AG04449 (cell line): Measurements from ENCODE around the gene PHLDB1.
"Not testable (repeated sequence)": the region's sequence is repeated elsewhere in the genome, so short reads cannot be mapped to it uniquely, and the experiment has no call there.

Source experiments
- CTCF ChIA-PET: fragments of 350-600 bp; formaldehyde crosslinking; extraction: SDS; loops from one replicate; lab custom pipeline; 2021; ENCODE audit warnings: antibody characterized with exemption; lab: Yijun Ruan, JAX
- POLR2A ChIA-PET: fragments of 400-600, 350-600 bp; formaldehyde crosslinking; extraction: SDS; loops from one replicate; lab custom pipeline; 2020; ENCODE audit warnings: antibody characterized with exemption, inconsistent platforms; lab: Yijun Ruan, JAX
- DNase-seq: peaks from one replicate; pipeline ENCODE4 v3.0.0-alpha.2; 2010; ENCODE audit warnings: low read depth, low spot score
- H3K4me3 ChIP-seq: 2 replicates; pipeline ENCODE4 v1.5.1; 2011; ENCODE audit warnings: low read depth, mild to moderate bottlenecking, control low read depth, low read length
- TF ChIP-seq, protein P1 (sequence below): IDR thresholded peaks from one replicate; pipeline ENCODE4 v1.5.1; 2011; ENCODE audit warnings: mild to moderate bottlenecking, moderate library complexity, low read length, control low read depth, inconsistent platforms; ENCODE audit not compliant: insufficient read depth; ENCODE audit errors: missing control alignments

PHLDB1 gene

DNA sequence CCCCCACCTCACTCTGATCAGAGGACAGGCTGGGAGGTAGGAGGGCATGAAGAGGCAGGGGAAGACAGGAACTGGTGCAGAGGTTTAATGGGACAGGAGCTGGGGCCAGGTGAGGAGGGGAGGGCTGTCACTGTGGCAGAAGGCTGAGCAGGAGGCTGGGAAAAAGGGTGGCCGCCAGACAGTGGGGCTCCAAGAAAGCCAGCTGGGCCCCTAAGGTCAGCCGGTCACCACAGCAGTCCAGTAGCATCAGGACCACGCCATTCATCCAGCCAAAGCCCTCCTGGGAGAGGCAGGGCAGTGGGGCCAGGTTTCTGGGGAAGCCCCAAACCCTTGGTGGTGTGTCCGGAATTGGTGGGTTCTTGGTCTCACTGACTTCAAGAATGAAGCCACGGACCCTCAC, 80.5 kb downstream of the PHLDB1 start:
- ChIA-PET CTCF (interaction anchor here (1.0 to 14.4 kb wide), 6 partner anchors 9 to 270 kb away, joined by 3 to 250 read pairs (median 13); partner anchors contain the start of genes TREH and UPK2), POLR2A (interaction anchor here (0.7 kb wide), 1 partner anchor 223 kb away, joined by 3 read pairs; no protein-coding TSS in a partner anchor)
- TF ChIP-seq, protein P1, sequence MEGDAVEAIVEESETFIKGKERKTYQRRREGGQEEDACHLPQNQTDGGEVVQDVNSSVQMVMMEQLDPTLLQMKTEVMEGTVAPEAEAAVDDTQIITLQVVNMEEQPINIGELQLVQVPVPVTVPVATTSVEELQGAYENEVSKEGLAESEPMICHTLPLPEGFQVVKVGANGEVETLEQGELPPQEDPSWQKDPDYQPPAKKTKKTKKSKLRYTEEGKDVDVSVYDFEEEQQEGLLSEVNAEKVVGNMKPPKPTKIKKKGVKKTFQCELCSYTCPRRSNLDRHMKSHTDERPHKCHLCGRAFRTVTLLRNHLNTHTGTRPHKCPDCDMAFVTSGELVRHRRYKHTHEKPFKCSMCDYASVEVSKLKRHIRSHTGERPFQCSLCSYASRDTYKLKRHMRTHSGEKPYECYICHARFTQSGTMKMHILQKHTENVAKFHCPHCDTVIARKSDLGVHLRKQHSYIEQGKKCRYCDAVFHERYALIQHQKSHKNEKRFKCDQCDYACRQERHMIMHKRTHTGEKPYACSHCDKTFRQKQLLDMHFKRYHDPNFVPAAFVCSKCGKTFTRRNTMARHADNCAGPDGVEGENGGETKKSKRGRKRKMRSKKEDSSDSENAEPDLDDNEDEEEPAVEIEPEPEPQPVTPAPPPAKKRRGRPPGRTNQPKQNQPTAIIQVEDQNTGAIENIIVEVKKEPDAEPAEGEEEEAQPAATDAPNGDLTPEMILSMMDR: no peak

GRCh38 chr11:118688339-118688738, 80.9 kb downstream of the PHLDB1 start:
- POLR2A ChIA-PET: interaction anchor here (0.7 kb wide), 1 partner anchor 223 kb away, joined by 3 read pairs; no protein-coding TSS in a partner anchor
- H3K4me3 ChIP-seq, DNase-seq: not testable (repeated sequence)
- CTCF ChIA-PET: interaction anchor here (0.6 to 14.4 kb wide), 12 partner anchors 9 to 316 kb away, joined by 3 to 250 read pairs (median 4); partner anchors contain the start of genes CENATAC, TREH and UPK2

More for the DNA sequence above, 80.5 kb downstream of the PHLDB1 start:
- no peak for DNase-seq
- H3K4me3 ChIP-seq: no peak overlapping the region

DNA sequence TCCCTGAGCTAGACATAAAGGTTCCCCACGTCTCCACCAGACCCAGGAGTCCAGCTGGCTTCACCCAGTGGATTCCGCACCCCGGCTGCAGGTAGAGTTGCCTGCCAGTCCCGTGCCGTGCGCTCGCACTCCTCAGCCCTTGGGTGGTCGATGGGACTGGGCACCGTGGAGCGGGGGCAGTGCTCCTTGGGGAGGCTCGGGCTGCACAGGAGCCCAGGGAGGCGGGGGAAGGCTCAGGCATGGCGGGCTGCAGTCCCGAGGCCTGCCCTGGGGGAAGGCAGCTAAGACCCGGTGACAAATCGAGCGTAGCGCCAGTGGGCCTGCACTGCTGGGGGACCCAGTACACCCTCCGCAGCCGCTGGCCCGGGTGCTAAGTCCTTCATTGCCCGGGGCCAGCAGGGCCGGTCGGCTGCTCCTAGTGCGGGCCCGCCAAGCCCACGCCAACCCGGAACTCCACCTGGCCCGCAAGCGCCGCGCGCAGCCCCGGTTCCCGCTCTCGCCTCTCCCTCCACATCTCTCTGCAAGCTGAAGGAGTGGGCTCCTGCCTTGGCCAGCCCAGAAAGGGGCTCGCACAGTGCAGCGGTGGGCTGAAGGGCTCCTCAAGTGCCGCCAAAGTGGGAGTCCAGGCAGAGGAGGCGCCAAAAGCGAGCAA, 81.6 kb downstream of the PHLDB1 start:
- TF ChIP-seq, protein P1: no peak
- no peak for DNase-seq
- POLR2A ChIA-PET: no interaction called here
- no peak overlapping the region for H3K4me3 ChIP-seq
- CTCF ChIA-PET: interaction anchor here (0.6 to 14.4 kb wide), 44 partner anchors 9 to 369 kb away, joined by 3 to 250 read pairs (median 5); partner anchors contain the start of genes CENATAC, DDX6, TREH and UPK2

DNA sequence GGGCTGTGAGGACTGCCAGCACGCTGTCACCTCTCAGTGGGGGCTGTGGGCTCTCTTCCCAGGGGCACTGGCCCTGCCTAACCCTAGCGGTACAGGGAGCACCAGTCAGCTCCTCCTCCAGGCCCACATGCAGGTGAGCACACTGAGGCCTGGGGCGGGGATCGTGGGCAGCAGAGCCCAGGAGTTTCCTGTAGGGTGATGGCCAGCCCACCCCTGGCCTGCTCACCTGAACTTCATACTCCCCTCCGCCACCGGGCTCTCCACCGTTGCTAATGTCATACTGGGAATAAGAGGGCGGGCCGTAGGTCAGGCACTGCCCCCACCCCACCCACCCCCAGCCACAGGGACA, 82.1 kb downstream of the PHLDB1 start:
- ChIA-PET CTCF (interaction anchor here (0.8 to 14.4 kb wide), 57 partner anchors 8 to 368 kb away, joined by 3 to 250 read pairs (median 5); partner anchors contain the start of genes CENATAC, DDX6, TREH and UPK2), POLR2A (interaction anchor here (0.8 kb wide), 1 partner anchor 220 kb away, joined by 3 read pairs; no protein-coding TSS in a partner anchor)
- TF ChIP-seq, protein P1: peak; percentile 1
- H3K4me3 ChIP-seq: peak overlapping the region; percentile 4; the same call in 1 of the 2 replicates
- no peak for DNase-seq

DNA sequence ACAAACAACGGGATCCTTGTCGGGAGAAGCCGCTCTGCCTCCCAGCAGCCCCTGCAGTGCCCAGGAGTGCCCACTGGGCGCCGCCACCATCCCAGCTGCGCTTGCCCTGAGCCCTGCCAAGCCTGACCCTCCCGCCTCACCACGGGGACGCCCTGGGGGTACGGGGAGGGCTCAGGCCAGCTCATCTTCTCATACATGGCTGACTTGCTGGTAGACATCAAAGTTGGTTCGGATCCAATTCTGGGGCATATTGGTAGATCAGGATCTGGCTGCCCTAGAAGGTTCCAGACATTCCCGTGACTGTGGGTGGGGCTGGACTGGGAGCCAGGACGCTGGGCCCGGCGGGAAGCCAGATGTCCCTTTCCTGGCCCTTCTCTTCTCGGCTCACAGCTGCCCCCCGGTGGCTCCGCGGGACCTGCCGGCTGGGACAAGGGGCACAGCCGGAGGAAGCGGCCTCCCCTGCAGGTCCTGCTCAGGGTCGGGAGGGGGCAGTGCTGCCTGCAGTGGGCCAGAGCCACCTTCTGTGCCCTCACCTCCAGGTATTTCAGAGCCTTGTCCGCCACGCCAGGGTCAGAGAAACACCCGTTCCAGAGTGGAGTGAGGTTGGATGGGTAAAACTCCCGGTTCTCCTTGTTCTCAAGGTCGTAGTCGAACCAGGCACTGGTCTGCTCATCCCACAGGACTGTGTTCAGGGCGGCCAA, 82.6 kb downstream of the PHLDB1 start:
- CTCF ChIA-PET: interaction anchor here (0.8 to 14.4 kb wide), 56 partner anchors 8 to 368 kb away, joined by 3 to 250 read pairs (median 5); partner anchors contain the start of genes CENATAC, DDX6, TREH and UPK2
- peak overlapping the region; percentile 47 for H3K4me3 ChIP-seq
- TF ChIP-seq, protein P1: peak; percentile 99
- peak; percentile 38 for DNase-seq
- POLR2A ChIA-PET: interaction anchor here (0.8 kb wide), 1 partner anchor 219 kb away, joined by 3 read pairs; no protein-coding TSS in a partner anchor

GRCh38 chr11:118690553-118691304, 83.3 kb downstream of the PHLDB1 start:
- CTCF ChIA-PET: interaction anchor here (0.8 to 14.4 kb wide), 33 partner anchors 9 to 366 kb away, joined by 3 to 250 read pairs (median 5); partner anchors contain the start of genes CXCR5, DDX6, TREH and UPK2
- TF ChIP-seq, protein P1: no peak
- POLR2A ChIA-PET: no interaction called here
- H3K4me3 ChIP-seq: no peak overlapping the region
- no peak for DNase-seq
